ENCODE measurements around the gene THADA. TPM values are rescaled to one million over a fixed set of nuclear protein-coding genes. Genes with fewer than 3 reads are reported as not detected.

The THADA gene
- total and polyA plus RNA-seq, 9 donors, result 14.4 to 24.3 (median 18.1) TPM

DNA sequence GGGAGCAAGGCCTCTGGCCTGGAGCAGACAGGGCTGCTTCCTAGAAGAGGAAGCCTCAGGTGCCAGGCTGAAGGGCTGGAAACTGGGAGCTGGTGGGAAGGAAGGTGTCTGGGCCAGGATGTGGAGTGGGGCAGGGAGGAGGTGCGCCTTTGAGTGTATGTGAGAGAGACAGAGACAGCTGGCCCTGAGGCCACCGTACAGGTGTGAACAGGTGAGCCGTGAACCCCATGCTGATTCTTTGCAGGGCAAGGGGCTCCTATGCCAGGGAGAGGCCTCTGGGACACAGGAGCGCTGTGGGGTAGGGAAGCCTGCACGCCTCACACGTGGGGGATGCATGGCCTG is 385.7 kb downstream of the THADA start:
- Histone ChIP-seq H3K4me1 (ENCODE audit: control insufficient read depth, insufficient read depth, low read length) (peaks cover 25% of the 10 kb centered on the region), H3K27ac (ENCODE audit: low read length) (no peak overlapping the region), H3K4me3 (ENCODE audit: low read length) (no peak overlapping the region), H3K36me3 (ENCODE audit: control insufficient read depth, insufficient read depth, low read length) (no peaks in the 10 kb centered on the region), H3K9me3 (replicated peaks; ENCODE audit: control insufficient read depth, low read depth, low read length) (no peaks in the 10 kb centered on the region), H3K27me3 (ENCODE audit: control insufficient read depth, insufficient read depth, low read length) (no peaks in the 10 kb centered on the region)
- WGBS (ENCODE audit: insufficient coverage), result 62% methylated on average over 6 of the region's 6 CpGs
- no peak for DNase-seq

- peaks cover 21% of the 10 kb centered on the region for H3K4me1 ChIP-seq (ENCODE audit: control insufficient read depth, insufficient read depth, low read length)
- H3K36me3 ChIP-seq (ENCODE audit: control insufficient read depth, insufficient read depth, low read length), result no peaks in the 10 kb centered on the region
- no peak overlapping the region for H3K27ac ChIP-seq (ENCODE audit: low read length)
- 95% methylated on average over 4 of the region's 5 CpGs for WGBS (ENCODE audit: insufficient coverage)
- no peaks in the 10 kb centered on the region for H3K9me3 ChIP-seq (replicated peaks; ENCODE audit: control insufficient read depth, low read depth, low read length)
- DNase-seq, result no peak
- no peaks in the 10 kb centered on the region for H3K27me3 ChIP-seq (ENCODE audit: control insufficient read depth, insufficient read depth, low read length)
- no peak overlapping the region for H3K4me3 ChIP-seq (ENCODE audit: low read length)
These were observed 386.6 kb downstream of the THADA start for GRCh38 chr2:43209204-43209717.

GRCh38 chr2:43207553-43208300 is 388.1 kb downstream of the THADA start:
- no peaks in the 10 kb centered on the region for H3K9me3 ChIP-seq (replicated peaks; ENCODE audit: control insufficient read depth, low read depth, low read length)
- peaks cover 14% of the 10 kb centered on the region for H3K4me1 ChIP-seq (ENCODE audit: control insufficient read depth, insufficient read depth, low read length)
- 67% methylated on average over 6 of the region's 9 CpGs for WGBS (ENCODE audit: insufficient coverage)
- H3K4me3 ChIP-seq (ENCODE audit: low read length), result no peak overlapping the region
- DNase-seq, result no peak
- H3K27ac ChIP-seq (ENCODE audit: low read length), result no peak overlapping the region
- H3K27me3 ChIP-seq (ENCODE audit: control insufficient read depth, insufficient read depth, low read length), result no peaks in the 10 kb centered on the region
- no peaks in the 10 kb centered on the region for H3K36me3 ChIP-seq (ENCODE audit: control insufficient read depth, insufficient read depth, low read length)

- H3K4me3 ChIP-seq (ENCODE audit: low read length), result no peak overlapping the region
- no peaks in the 10 kb centered on the region for H3K9me3 ChIP-seq (replicated peaks; ENCODE audit: control insufficient read depth, low read depth, low read length)
- no peak for DNase-seq
- peaks cover 13% of the 10 kb centered on the region for H3K4me1 ChIP-seq (ENCODE audit: control insufficient read depth, insufficient read depth, low read length)
- no peaks in the 10 kb centered on the region for H3K27me3 ChIP-seq (ENCODE audit: control insufficient read depth, insufficient read depth, low read length)
- WGBS (ENCODE audit: insufficient coverage), result 91% methylated on average over 6 of the region's 7 CpGs
- no peaks in the 10 kb centered on the region for H3K36me3 ChIP-seq (ENCODE audit: control insufficient read depth, insufficient read depth, low read length)
- no peak overlapping the region for H3K27ac ChIP-seq (ENCODE audit: low read length)
These were observed 389.2 kb downstream of the THADA start for GRCh38 chr2:43206602-43207001.

DNA sequence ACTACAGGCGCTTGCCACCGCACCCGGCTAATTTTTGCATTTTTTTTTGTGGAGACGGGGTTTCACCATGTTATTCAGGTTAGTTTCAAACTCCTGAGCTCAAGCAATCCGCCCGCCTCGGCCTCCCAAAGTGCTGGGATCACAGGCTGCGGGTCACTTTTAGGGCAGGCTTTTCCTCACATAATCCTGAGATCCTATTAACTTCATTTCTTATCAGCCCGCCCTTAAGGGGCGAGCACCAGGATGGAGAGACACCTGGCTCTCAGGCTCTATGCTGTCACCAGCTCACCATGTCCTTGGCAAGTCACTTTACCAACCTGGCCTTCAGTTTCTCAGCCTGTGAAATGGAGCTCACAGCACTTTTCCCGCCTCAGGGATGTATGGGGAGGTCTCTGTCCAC is 392.5 kb downstream of the THADA start:
- Histone ChIP-seq H3K9me3 (replicated peaks; ENCODE audit: control insufficient read depth, low read depth, low read length) (no peaks in the 10 kb centered on the region), H3K36me3 (ENCODE audit: control insufficient read depth, insufficient read depth, low read length) (no peaks in the 10 kb centered on the region)
- WGBS (ENCODE audit: insufficient coverage), result 94% methylated on average over 10 of the region's 11 CpGs

GRCh38 chr2:43202289-43202688 is 393.5 kb downstream of the THADA start:
- H3K9me3 ChIP-seq (replicated peaks; ENCODE audit: control insufficient read depth, low read depth, low read length), result no peaks in the 10 kb centered on the region
- no peak overlapping the region for H3K27ac ChIP-seq (ENCODE audit: low read length)
- WGBS (ENCODE audit: insufficient coverage), result 88% methylated on average over 1 of the region's 2 CpGs
- no peaks in the 10 kb centered on the region for H3K36me3 ChIP-seq (ENCODE audit: control insufficient read depth, insufficient read depth, low read length)
- DNase-seq, result no peak
- no peak overlapping the region for H3K4me3 ChIP-seq (ENCODE audit: low read length)
- no peaks in the 10 kb centered on the region for H3K27me3 ChIP-seq (ENCODE audit: control insufficient read depth, insufficient read depth, low read length)
- peaks cover 9% of the 10 kb centered on the region for H3K4me1 ChIP-seq (ENCODE audit: control insufficient read depth, insufficient read depth, low read length)

More for the DNA sequence above, 392.5 kb downstream of the THADA start:
- Histone ChIP-seq H3K4me1 (ENCODE audit: control insufficient read depth, insufficient read depth, low read length) (peaks cover 6% of the 10 kb centered on the region), H3K27ac (ENCODE audit: low read length) (no peak overlapping the region), H3K27me3 (ENCODE audit: control insufficient read depth, insufficient read depth, low read length) (no peaks in the 10 kb centered on the region), H3K4me3 (ENCODE audit: low read length) (no peak overlapping the region)
- no peak for DNase-seq

DNA sequence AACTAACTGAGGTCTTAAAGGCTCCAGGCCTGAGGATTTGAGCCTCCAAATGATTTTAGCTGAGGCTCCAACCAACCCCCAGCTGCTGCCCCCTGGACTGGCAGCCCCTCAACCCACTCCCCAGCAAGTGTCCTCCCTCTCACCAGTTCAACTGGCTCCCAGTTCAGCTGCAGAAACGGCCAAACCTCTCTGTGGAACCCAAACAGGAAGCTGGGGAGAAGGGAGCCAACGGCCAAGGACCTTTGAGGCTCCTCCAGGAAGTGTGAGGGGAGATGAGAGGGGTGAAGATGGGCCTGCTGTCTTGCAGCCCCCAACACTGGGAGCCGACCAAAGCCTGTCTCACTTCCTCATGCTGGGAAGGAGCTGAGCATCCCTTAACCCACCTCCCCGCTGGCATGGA is 394.3 kb downstream of the THADA start:
- DNase-seq, result no peak
- Histone ChIP-seq H3K27ac (ENCODE audit: low read length) (no peak overlapping the region), H3K36me3 (ENCODE audit: control insufficient read depth, insufficient read depth, low read length) (no peaks in the 10 kb centered on the region), H3K4me3 (ENCODE audit: low read length) (no peak overlapping the region), H3K9me3 (replicated peaks; ENCODE audit: control insufficient read depth, low read depth, low read length) (no peaks in the 10 kb centered on the region), H3K4me1 (ENCODE audit: control insufficient read depth, insufficient read depth, low read length) (peaks cover 10% of the 10 kb centered on the region), H3K27me3 (ENCODE audit: control insufficient read depth, insufficient read depth, low read length) (no peaks in the 10 kb centered on the region)
- no CpG with 5 or more reads among the region's 4 CpGs for WGBS (ENCODE audit: insufficient coverage)

DNA sequence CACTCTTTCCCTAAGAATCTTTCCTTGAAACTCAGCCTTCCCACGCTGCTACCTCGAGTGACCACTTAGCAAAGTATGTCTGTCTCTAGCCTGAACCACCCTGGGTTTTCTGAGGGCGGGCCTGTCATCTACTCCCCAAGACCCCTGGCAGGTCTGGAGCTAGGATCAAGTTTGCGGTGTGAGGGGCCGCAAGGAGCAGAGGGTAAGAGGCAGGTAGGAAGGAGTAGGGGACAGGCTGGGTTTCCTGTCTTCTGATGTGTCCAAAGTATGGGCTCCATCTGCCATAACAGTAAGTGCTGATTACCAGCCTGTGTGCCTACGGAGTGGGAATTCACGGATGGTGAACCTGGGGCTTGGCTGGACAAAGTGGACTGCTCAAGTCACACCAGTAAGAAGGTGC is 394.8 kb downstream of the THADA start:
- H3K9me3 ChIP-seq (replicated peaks; ENCODE audit: control insufficient read depth, low read depth, low read length), result no peaks in the 10 kb centered on the region
- no peak overlapping the region for H3K27ac ChIP-seq (ENCODE audit: low read length)
- 92% methylated on average over 6 of the region's 7 CpGs for WGBS (ENCODE audit: insufficient coverage)
- DNase-seq, result no peak
- H3K4me1 ChIP-seq (ENCODE audit: control insufficient read depth, insufficient read depth, low read length), result peaks cover 10% of the 10 kb centered on the region
- H3K27me3 ChIP-seq (ENCODE audit: control insufficient read depth, insufficient read depth, low read length), result no peaks in the 10 kb centered on the region
- no peak overlapping the region for H3K4me3 ChIP-seq (ENCODE audit: low read length)
- H3K36me3 ChIP-seq (ENCODE audit: control insufficient read depth, insufficient read depth, low read length), result no peaks in the 10 kb centered on the region

DNA sequence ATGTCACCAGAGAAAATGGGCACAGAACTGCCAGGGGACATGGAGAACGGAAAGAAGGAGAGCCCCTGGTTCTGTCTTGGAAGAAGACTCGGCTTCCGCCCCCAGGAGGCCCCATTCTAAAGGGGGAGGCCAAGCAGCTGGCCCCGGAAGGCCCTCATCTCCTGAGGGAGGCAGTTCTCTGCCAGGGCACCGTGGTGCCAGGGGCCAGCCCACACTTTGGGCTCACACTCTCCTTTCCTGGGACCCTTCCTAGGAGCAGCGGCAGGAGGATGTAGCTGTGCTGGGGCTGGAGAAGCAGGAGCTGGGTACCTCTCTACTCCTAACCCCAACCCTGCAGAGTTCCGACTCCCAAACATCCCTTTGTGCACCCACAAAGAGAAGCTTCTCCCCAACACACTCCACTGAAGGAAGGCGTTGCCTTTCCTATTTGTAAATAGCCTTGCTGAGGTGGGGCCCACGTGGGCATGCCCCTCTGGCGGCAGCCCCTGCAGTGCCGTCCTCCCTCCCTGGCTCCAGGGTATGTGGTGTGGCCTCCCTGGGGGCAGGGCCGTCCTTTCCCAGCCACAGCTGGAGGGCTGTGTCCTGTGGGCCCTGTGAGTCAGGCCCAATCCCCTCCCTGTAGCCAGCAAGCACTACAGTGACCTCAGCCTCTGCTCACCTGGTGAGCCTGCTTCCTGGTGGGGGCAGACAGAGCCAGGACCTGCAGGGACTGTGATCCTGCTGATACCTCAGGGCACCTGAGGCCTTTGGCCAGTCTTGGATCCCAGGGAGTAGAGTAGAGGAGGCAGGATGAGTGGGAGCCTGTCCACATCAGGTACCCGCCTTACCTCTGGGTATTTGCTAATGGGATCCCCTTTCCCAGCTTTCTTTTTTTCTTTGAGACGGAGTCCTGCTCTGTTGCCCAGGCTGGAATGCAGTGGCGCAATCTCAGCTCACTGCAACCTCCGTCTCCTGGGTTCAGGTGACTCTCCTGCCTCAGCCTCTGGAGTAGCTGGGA is 396.0 kb downstream of the THADA start:
- H3K9me3 ChIP-seq (replicated peaks; ENCODE audit: control insufficient read depth, low read depth, low read length), result no peaks in the 10 kb centered on the region
- DNase-seq, result no peak
- H3K4me1 ChIP-seq (ENCODE audit: control insufficient read depth, insufficient read depth, low read length), result peaks cover 10% of the 10 kb centered on the region
- no peaks in the 10 kb centered on the region for H3K36me3 ChIP-seq (ENCODE audit: control insufficient read depth, insufficient read depth, low read length)
- H3K27ac ChIP-seq (ENCODE audit: low read length), result no peak overlapping the region
- 73% methylated on average over 13 of the region's 16 CpGs for WGBS (ENCODE audit: insufficient coverage)
- H3K4me3 ChIP-seq (ENCODE audit: low read length), result no peak overlapping the region
- H3K27me3 ChIP-seq (ENCODE audit: control insufficient read depth, insufficient read depth, low read length), result no peaks in the 10 kb centered on the region

DNA sequence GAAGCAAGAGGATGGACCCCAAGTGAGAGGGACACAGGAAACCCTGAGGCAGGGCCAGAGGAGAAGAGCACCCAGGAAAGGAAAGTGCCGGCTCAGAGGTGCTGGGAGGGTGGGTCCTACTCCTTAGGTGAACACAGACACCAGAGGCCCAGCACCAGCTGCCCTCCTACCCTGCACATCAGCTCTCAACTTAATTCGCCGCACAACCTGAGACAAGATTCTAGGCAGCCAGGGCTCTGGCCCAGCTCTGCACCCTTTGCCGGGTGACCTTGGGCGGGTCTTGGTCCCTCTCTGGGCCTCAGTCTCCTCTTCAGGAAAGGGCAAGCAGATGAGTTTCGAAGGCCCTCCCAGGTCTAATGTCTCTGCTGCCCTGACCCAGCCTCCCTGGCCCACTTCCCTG is 397.6 kb downstream of the THADA start:
- no peak for DNase-seq
- Histone ChIP-seq H3K4me3 (ENCODE audit: low read length) (no peak overlapping the region), H3K27me3 (ENCODE audit: control insufficient read depth, insufficient read depth, low read length) (no peaks in the 10 kb centered on the region), H3K27ac (ENCODE audit: low read length) (no peak overlapping the region), H3K4me1 (ENCODE audit: control insufficient read depth, insufficient read depth, low read length) (peaks cover 10% of the 10 kb centered on the region), H3K9me3 (replicated peaks; ENCODE audit: control insufficient read depth, low read depth, low read length) (no peaks in the 10 kb centered on the region), H3K36me3 (ENCODE audit: control insufficient read depth, insufficient read depth, low read length) (no peaks in the 10 kb centered on the region)
- 94% methylated on average over 3 of the region's 6 CpGs for WGBS (ENCODE audit: insufficient coverage)

All from muscle of leg (tissue), 11 donors.